ENCODE results near the gene C16orf74. TPM values are rescaled to one million over a fixed set of nuclear protein-coding genes. Genes with fewer than 3 reads are reported as not detected.

The C16orf74 gene
- total RNA-seq, 1 experiment from 2014 or later, result 17.8 TPM

DNA sequence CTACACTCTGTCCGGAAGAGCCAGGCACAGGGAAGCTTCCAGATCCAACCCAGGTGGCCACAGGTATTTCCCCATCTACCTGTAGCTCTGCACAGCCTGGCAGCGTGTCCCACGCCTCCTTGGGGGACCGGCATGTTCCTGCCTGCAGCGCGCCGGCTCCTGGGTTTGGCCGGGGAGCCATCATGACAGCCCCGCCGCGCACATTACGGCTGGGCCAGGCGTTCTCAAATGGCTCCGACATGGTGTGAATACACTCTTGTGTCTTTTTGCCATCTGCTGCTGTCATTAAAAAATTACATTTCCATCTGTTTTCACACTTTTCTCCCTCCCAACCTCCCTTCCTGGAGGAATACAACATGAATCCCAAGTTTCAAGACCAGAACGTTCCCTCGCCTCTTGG, 54.1 kb downstream of the C16orf74 start:
- DNase-seq (ENCODE audit: low read depth), result no peak

DNA sequence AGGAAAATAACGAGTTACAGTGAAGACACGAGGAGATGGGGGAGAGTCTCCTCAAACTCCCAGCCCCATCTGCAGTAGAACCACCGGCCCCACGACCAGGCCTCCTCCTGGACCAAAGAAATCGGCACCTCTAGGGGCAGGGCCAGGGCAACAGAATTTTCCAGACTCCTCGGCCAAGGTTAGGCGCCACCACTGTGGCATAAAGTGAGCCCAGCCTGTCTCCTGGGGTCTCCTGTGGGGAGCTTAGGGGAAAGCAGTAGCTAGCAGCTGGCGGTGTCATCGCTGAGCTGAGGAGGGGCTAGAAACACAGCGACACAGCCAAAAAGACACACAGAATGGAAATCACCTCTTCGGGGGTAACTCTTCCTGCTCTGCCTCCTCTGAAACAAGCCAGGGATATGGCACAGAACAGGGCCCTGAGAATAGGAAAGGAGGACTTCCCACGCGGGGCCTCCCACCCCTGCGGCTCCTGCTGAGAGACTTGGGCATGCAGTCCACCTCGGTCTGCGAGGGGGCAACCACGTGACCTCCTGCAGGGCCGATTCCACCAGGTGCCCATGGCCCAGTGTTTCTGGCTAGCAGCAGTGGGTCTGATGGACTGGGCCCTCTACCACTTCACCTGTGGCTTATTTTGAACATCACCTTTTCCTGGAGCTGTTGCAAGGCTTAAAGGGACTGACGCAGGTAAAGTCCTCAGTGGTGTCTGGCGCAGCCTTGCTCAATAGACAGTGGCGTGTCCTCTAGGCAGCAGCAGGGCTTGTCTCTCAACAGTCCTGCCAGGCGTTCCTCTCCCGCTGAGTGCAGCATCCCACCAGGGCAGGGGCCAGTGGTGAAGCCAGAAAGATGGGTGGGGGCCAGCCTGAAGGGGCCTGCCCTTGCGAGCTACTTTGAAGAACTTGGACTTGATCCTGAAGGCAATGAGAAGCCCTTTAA, 55.4 kb downstream of the C16orf74 start:
- no peak for DNase-seq (ENCODE audit: low read depth)

DNA sequence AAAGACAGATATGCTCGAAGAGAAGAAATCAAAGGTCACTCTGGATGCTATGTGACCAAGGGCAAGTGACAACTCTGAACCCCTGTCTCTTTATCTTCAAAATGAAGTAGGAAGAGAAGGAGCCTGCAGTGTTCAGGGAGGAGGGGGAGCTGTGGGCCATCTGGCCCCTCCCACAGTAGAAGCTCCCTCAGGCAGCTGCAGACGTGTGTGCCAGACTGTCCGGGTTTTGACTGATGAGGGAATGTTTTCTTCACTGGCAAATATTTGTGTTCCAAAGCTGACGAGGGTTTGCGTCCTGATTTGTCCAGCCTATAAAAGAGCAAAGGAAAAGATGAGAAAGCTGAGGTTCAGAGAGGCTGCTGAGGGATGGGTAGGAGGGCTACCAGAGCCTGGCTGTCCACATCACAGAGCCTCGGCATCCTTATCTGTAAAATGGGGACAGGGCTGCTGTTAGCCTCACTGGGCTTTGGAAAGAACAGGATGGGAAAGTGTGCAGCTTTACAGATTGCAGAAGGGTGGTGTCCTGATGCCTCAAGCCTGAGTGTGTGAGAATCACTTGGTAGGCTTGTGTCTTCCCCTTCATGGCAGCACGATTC, 60.3 kb downstream of the C16orf74 start:
- DNase-seq (ENCODE audit: low read depth), result no peak

DNA sequence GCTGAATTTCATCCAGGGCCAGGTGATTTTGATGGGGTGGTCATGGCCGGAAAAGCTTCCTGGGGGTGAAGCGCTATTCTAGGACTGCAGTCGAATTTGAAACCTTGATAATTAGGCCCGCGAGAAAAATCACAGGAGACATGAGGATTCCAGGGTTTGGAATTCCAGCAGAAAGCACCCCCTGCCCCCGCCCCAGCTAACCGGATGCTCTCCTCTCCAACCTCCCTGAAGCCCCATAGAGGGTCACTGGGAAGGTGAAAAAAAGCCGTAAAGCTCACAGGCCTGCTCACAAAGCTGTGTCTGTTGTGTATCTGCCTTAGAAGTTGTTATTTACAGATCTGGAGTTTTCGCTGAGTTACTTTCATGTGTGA, 61.0 kb downstream of the C16orf74 start:
- DNase-seq (ENCODE audit: low read depth), result no peak

DNA sequence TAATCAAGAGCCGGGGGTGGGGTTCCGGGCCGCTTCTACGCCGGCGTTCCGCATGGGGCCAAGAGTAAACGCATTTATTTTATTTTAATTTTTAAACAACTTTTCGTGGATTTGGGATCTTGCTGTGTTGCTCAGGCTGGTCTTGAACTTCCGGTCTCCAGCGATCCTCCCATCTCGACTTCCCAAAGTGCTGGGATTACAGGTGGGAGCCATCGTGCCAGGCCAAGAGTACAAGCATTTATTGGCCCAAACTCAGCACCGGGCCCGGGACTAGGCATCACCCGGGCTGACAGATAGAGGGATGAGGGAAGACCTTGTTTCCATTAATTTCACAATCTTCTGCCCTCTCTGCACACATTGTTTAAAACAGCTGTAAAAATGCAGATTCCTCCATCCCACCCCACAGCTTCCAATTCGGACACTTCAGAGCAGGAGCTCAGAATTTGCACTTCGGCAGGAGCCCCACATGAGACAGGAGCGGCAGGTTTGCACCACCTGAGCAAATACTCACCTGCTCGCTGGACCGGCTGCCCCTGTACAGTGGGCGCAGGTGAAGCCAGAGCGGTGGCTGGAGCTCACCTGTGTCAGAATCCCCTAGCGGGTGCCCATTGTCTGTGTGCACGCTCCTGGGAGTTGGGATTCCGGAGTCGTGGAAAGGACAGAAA, 61.5 kb downstream of the C16orf74 start:
- no peak for DNase-seq (ENCODE audit: low read depth)

DNA sequence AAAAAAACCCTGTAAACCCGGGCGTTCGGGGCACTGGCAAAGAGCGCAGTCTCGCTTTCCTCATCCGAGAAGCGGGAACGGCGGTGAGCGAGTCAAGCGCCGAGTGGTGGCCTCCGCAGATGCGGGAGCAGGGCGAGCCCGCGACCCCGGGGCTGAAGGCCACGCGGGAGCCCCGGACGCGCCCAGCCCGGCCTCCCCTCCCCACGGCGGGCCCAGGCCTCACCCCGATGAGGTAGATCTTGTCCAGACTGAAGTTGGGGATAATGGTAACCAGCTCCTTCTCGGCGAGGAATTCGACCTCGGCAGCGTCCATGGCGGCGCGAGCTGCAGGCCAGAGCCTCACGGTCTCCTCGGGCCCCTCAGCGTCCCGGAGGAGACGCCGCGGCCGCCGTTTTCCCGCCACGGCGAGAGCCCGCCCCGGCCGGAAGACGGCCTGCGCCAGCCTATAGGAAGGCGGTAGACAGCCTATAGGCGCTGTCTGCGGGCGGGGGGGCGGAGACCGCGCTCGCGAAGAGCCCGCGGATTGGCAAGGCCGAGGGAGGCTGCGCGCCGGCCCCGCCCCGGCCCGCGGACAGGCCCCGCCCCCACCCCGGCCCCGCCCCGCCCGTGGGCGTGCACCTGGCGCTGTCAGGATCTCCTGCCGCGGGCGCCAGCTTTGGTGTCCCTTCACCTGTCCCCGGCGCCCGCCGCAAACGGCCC, 62.2 kb downstream of the C16orf74 start, which contains the start of gene GINS2:
Gene GINS2 (minus strand): TSS at position 369 of the 699 bp plus-strand sequence. CDS start 56 bp downstream, at position 313.
- DNase-seq (ENCODE audit: low read depth), result peak; percentile 93

DNA sequence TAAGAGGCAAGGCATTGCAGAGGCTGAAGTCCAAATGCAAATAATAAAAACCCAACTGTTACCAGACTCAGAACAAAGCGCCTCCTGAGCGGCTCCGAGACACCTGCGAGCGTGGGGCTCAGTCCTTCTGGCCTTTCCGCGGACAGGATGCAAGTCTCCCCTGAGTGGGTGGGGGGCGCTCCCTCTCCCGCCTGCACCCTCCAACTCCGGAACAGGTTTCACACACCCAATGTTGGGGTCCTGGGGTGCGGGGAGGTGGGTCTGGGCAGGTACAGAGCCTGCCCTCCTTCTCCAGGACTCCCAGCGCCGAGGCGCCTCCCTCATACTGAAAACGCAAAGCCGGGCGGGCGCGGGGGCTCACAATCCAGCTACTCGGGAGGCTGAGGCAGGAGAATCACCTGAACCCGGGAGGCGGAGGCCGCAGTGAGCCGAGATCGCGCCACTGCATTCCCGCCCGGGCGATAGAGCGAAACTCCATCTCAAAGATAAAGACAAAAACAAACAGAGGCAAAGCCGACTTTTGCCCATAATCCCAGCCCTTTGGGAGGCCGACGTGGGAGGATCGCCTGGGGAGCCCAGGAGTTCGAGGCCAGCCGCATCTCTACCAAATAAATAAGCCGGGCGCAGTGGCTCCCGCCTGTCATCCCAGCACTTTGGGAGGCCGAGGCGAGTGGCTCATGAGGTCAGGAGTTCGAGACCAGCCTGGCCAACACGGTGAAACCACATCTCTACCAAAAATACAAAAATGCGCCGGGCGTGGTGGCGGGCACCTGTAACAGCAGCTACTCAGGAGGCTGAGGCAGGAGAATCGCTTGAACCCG, 63.0 kb downstream of the C16orf74 start:
- DNase-seq (ENCODE audit: low read depth), result no peak

DNA sequence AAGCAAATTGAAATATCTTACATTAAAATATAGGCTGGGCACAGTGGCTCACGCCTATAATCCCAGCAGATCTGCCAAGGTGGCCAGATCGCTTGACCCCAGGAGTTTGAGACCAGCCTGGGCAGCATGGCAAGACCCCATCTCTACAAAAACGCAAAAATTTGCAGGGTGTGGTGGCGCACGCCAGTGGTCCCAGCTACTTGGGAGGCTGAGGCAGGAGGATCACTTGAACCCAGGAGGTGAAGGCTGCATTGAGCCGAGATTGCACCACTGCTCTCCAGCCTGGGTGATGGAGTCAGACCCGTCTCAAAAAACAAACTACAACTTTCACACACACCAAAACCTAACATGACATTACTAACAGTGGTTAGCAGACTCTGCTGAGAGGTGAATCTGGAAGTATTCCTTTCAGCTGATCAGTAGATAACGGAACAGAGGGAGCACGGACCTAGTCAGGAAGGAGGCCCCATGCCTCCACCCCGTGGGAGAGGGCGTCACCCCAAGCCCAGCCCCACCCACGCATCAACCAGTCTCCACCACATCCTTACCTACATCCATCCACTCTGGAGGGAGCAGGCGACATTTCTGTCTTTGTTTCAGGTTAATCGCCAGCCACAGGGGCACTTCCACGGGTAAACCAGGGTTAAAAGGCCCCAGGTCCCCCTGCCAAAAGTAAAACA, 63.8 kb downstream of the C16orf74 start:
- no peak for DNase-seq (ENCODE audit: low read depth)

DNA sequence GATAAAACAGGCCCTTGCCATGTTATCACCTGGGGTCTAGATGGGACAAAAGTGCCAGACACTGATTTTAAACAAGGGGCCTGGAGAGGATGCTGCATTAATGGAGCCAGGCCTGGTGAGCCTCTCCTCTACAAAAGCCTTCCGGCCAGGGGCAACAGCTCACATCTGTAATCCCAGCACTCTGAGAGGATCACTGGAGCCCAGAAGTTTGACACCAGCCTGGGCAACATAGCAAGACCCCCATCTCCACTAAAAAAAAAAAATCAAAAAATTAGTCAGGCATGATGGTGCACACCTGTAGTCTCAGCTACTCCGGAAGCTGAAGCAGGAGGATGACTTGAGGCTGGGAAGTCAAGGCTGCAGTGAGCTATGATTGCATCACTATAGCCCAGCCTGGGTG, 65.6 kb downstream of the C16orf74 start:
- DNase-seq (ENCODE audit: low read depth), result no peak

DNA sequence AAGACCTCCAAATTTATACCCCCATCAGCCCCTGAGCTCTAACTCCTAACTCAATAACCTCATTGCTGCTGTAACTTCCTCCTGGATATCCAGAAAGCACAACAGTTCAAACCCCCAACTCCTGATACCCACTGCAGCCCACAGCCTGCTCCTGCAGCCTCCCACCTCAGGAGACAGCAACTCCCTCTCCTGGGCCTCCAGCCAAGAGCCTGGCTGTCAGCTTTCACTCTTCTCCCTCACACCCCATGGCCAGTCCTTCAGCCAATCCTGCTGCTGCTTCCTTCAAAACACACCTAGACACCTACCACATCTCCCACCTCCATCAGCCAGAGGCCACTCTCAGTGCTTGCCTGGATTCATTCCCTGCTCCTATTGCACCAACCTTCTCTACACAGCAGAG, 67.5 kb downstream of the C16orf74 start:
- DNase-seq (ENCODE audit: low read depth), result no peak

DNA sequence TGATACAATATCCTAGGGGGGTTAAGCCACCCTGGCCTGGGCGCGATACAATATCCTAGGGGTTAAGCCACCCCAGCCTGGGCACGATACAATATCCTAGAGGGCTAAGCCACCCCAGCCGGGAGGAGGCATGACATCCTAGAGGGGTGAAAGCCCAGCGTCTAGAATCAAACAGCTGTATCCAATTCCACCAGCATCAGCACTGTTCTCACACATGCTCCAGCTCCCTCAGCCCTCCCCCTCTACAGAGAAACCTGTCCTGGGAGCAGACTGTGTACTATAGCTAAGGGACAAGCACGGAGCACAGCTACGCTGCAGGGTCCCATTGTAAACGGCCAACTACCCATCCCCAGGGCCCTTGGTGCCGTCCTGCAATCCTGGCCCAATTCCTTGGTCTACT, 68.4 kb downstream of the C16orf74 start:
- no peak for DNase-seq (ENCODE audit: low read depth)

DNA sequence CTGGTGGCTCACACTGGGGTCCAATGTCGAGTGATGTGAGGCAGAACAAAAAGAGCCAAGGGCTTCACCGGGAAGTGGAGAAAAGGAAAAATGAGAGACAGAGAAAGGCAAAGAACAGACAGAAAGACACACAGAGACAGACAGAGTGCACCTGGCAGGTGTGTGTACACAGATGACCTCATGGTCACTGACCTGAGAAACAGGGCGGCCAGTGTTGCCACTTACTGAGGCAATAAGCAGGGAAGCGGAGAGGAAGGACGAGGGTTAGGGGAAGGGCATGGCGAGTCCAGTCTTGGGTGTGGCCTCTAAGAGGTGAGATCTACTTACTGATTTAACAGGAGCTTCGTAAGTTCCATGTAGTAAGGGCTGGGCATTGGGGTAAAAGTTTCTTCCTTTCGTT, 69.6 kb downstream of the C16orf74 start:
- no peak for DNase-seq (ENCODE audit: low read depth)

DNA sequence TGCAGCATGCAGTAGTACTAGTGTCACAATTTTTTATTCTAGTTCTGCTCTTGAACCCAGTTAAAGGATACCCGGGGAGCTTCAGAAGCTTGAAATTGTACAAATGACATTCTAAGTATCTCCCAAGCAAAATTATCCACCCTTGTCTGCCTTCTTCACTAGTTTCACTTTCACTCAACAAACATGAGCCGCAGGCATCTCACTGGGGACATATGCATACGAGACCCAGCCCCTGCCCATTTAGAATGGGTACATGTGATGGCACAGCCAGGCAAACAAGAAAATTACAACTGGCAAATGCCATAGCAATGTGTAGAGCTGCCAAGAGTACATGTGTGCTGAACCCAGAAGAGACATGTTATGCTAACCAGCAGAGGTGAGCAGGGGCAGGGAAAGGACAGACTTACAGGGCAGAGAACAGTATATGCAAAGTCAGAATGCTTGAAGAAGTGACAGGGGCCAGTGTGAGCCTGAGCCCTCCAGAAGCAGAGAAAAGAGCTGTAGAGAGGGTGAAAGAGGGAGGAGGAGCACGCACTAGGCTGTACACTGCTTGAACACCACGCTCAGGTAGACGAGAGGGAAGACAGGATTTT, 70.4 kb downstream of the C16orf74 start:
- DNase-seq (ENCODE audit: low read depth), result no peak

DNA sequence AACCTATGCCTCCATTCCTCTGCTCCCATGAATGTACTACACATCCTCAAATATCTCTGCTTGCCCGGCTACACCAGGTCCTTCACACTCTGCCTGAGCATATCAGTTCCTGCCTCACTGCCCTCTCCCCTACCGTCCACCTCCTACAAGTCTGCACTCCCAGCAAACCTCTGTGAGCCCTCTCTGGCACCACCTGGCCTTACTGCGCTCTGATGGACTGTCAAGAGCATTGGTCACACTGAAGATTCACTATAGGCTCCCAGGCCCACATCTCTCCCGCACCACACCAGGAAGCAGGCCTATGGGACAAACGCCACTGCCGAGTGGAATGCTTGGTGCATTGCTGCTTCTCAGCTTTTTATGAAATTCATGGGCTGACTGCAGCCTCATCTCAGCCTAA, 71.0 kb downstream of the C16orf74 start:
- DNase-seq (ENCODE audit: low read depth), result no peak

DNA sequence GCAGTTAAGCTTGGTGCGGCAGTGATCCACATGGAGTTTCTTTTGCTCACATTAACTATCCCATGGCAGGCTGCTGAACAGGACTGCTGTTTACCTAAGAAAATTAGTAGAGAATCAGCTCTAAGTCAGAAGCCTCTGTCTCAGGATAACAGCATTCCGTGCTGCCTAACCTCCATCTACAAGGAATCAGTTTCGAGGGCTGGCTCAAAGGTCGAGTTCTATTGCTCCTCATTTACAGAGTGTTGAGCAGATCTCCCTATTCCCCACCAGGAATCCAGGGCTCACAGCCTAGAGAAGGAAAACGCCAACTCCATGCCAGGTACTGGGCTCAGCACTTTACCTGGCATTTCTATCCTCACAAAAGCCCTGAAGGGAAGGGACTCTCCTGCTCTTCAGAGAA, 72.1 kb downstream of the C16orf74 start:
- no peak for DNase-seq (ENCODE audit: low read depth)

DNA sequence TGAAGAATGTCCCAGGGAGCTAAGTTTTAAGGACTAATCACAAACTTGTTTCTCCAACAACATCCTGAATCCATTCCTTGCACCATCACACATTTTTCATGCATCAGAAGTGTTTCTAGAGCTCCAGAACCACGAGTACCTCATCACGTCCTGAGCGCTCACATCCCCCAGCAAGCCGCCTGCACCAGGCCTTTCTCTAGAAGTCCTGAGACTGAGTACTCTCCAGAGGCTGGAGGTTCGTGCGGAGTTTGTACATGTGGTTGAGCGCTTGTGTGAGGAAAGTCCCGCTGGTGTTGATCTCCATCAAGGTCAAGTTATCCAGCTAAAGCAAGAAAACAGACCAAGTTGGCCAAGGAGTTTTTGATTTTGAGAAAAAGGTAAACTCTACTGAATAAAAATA, 72.9 kb downstream of the C16orf74 start:
- DNase-seq (ENCODE audit: low read depth), result no peak

DNA sequence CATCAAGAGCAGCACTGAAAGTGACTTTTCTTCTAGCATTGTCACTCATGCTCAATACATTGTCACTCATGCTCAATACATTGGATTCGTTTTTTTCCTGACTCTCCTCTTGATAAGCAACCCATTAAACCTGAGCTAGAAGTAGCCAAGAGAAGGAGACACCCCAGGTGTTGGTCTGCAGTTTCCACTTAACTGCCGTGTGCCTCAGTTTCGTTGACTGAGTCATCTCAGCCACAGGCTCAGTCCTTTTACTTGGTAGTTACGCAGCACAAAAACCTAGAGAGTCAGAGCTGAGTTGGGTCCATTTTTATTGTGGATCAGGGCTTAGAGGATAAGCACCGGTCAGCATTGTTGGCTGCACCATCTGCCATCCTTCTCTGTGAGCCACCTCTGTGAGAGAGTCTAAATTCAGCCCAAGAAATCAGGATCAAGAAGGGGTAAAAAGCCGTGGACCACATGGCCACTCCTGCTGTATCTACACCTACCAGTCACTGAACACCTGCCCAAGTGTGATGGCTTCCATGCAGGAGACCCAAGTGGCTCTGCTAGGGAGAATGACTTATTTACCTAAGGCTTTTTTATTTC, 73.4 kb downstream of the C16orf74 start:
- DNase-seq (ENCODE audit: low read depth), result no peak

DNA sequence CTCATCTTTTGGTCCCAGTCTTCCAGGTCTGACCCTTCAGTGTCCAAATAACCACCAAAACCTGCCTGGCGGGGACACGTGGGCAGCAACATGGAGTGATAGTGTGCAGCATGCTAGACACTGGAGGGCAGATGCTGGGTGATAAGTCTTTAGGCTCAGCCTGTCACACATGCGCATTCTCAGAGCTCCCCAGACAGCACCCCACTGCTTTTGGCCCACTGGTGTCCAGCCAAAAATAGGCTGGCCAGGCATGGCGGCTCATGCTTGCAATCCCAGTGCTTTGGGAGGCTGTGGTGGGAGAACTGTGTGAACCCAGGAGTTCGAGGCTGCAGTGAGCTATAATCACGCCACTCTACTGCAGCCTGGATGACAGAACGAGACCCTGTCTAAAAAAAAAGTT, 74.4 kb downstream of the C16orf74 start:
- DNase-seq (ENCODE audit: low read depth), result no peak

DNA sequence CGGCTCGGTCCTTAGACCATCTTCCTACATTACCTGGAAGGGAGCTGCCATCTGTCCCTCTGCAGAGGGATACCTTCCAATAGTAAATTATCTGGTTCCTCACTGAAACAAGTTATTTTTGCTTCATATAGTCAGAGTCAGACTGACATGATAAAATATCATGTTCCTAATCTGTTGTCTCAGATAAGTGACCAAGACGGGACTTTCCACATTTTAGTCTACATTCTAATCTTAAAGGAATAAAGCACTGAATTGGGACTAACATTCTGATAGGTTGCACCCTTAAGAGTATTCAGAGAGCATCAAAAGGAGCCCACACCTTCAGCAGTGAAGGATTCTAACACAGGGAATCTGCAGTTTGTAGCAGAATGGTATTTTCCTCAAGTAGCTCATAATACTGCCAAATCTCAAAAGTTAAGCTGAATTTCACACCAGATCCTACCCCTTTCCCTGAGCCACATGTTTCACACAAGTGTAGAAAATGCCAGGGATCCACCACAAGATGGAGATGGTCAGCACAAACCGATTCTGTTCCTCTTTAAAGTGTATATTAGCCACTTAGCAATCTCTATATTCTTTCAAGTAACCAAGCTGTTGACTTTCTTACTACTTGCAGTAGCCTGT, 75.5 kb downstream of the C16orf74 start:
- no peak for DNase-seq (ENCODE audit: low read depth)
